Activated gamma-delta T cell (primary cell): ENCODE results near the gene PNMA6E.

ENCODE experiments used
- DNase-seq: peaks from one replicate; lab custom pipeline; 2025; lab: John Stamatoyannopoulos, UW

PNMA6E gene

DNA sequence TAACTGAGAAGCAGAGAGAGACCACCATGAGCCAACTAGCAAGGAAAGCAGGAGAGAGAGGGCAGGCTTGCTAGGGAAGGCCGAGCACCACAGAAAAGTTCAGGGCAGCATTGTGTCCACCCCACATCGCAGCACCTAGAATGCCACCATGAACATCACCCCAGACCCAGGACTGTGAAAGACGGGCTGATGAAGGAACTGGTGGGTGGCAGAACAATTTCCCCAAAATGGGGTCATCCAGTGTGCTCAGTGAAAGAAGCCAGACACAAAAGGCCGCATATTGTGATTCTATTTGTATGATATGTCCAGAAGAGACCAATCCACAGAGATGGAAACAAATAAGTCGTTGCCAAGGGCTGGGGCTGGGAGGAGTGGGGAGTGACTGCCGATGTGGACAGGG, 16.8 kb downstream of the PNMA6E start:
- no peak for DNase-seq

DNA sequence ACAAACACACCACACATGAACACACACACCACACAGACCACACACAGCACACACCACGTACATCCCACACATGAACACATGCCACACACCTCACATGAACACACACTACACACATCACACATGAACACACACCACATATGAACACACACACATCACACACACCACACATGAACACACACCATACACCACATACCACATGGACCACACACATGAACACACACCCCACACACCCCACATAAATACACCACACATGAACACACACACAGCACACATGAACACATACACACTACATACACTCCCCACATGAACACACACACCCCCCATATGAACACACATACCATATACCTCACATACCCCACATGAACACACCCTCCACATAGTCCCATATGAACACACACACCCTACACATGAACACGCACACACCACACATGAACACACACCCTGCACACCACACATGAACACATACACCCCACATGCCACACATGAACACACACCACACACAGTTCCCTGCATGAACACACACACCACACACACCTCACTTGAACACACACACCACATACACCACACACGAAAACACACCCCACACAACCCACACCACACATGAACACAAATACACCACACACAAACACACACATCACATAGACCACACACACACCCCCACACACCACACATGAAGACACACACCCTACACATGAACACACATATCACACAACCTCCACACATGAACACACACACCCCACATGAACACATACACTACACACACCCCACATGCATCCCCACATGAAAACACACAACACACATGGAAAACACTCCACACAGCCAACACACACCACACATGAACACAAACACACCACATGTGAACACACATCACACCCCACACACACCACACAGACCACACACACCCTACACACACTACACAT, 18.3 kb downstream of the PNMA6E start:
- no peak for DNase-seq

GRCh38 chrX:153381684-153382532, 19.2 kb downstream of the PNMA6E start:
- DNase-seq: no peak

- DNase-seq: no peak
These were observed 20.5 kb downstream of the PNMA6E start for GRCh38 chrX:153380691-153381090.

- DNase-seq: no peak
These were observed 21.1 kb downstream of the PNMA6E start for GRCh38 chrX:153379971-153380581.

DNA sequence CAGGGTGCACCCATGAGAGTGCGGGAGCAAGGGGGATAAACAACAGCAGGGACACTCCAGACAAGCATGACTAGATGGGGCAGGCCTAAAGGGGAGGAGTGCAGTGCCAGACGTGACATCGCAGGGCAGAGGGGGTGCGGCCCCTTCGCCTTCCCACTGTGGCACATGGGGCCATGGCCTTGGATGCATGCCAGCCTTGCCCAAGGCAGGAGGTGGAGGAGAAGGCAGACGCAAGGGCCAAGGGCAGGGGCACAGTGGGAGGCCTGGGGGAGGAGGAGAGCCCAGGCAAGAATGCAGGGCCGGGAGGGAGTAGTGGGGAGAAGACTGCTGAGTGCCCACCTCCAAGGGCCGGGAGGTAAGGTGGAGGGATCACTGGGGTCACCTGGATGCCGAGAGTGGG, 21.6 kb downstream of the PNMA6E start:
- DNase-seq: no peak

- no peak for DNase-seq
These were observed 22.5 kb downstream of the PNMA6E start for GRCh38 chrX:153378607-153379006.

DNA sequence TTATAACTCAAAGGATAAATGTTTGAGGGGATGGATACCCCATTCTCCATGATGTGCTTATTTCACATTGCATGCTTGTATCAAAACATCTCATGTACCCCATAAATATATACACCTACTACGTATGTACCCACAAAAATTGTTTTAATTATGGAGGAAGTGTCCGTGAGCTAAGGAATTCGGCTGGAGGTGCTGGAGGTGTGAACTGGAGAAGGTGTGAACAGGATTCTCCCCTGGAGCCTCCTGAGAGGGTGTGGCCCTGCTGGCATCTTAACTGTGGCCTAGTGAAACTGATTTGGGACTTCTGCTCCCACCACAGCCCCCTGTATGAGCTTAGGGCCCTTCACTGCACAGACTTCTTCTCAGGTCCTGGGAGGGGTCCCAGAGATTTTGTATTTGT, 23.4 kb downstream of the PNMA6E start:
- no peak for DNase-seq

- no peak for DNase-seq
These were observed 25.6 kb downstream of the PNMA6E start for GRCh38 chrX:153375571-153375970.

GRCh38 chrX:153374426-153374825, 26.7 kb downstream of the PNMA6E start:
- DNase-seq: no peak

DNA sequence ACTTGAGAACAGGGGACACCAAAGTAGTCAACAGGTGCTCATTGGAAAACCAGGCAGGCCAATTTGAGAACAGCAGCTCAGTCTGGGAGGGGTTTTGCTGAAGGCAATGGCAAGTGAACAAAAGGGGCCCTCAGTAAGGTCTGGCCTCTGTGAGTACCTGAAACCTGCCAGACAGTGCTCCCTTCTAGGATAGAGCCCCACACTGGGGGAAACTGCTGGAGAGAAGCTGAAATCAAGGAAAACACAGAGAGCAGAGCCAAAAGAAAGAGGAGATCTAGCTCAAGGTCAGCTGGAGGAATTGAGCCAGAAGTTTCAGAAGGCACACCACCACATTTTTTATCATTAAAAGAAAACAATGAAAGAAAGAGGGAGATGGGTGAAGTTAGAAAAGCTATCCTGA, 28.2 kb downstream of the PNMA6E start:
- no peak for DNase-seq

GRCh38 chrX:153371256-153371655, 29.9 kb downstream of the PNMA6E start:
- DNase-seq: no peak

DNA sequence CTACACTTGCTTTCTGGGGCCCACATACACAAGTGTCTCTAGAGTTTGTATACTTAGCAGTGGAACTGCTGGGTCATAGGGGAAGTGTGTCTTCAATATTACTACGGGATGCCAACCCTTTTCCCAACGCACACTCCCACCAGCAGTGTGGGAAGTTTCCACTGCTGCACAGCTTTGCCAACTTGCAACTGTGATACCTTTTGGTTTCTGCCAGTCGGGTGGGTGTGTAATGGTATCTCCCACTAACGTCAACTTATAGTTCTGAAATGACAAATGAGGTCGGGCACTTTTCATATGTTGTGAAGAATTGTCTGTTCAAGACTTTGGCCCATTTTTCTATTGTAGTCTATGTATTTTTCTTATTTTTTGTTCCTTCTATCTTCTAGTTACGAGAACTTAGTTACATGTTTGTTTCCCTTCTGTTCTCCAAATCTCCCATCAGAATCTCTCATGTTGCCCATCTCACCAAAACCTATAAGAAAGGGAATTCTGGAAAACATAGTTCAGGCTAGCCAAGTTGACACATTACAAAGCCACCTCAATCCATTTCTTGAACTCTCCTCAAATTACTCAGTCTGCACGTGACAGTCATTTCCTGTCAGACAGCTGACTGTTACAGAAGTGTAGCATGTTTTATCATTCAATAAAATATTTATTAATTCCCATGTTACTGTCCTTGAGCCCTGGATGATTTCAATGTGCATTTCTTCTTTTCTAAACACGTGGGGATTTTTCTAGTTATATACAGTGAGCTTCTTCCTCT, 30.7 kb downstream of the PNMA6E start:
- DNase-seq: no peak

DNA sequence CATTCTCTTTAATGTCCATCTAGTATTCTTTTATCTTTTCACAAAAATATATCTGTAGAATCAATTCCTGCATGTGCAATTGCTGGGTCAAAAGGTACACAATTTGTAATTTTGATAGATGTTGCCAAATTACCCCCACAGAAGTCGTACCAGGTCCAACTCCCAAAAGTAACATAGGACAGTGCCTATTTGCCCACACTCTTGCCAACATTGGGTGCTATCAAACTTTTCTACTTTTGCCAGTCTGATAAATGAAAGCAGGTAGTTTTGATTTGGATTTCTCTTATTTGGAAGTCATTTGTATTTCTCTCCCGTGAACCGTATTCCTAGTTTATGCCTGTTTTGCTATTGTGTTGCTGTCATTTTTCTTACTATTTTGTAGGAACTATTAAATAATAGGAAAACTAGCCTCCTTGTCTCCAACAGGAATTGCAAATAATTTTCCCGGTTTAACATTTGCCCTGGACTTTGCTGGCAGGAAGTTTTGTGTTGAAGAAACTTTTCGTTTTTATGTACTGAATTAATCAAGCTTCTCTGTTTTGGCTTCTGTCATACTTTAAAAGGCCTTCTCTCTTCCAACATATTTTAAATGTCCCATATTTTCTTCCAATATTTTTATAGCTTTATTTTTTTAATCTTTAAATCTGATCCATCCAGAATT, 34.1 kb downstream of the PNMA6E start:
- no peak for DNase-seq

DNA sequence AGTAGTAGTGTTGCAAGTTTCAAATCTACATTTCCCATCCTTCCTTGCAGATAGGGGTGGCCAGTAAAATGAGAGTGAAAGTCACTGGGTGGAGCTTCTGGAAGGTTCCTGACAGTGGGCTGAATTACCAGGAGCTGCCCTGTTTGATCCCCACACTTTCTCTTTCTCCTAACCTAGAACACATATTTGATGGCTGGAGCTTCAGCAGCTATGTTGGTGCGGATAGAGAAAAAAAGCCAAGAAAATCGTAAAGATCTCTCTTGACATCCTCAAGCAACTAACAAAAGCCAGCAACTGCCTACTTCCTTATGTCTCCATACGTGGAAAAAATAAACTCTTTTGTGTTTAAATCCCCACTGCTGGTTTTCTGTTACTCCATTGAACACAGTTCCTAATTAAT, 35.0 kb downstream of the PNMA6E start:
- no peak for DNase-seq

DNA sequence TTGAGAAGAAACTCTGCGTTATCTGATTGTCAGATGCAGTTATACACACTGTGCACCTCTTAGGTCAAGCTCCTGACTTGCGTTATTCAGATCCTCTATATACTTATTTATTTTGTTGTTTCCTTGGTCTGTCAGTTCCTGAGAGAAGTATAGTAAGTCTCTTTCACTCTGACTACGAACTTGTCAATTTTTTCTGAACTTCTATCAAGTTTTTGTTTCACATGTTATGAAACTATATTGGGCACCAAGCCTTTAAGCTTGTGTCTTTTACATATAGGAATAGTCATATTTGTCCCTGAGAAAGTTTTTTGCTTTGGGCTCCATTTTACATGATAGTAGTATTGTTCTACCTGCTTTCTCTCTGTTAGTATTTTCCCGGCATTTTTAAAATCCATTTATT, 35.5 kb downstream of the PNMA6E start:
- no peak for DNase-seq

DNA sequence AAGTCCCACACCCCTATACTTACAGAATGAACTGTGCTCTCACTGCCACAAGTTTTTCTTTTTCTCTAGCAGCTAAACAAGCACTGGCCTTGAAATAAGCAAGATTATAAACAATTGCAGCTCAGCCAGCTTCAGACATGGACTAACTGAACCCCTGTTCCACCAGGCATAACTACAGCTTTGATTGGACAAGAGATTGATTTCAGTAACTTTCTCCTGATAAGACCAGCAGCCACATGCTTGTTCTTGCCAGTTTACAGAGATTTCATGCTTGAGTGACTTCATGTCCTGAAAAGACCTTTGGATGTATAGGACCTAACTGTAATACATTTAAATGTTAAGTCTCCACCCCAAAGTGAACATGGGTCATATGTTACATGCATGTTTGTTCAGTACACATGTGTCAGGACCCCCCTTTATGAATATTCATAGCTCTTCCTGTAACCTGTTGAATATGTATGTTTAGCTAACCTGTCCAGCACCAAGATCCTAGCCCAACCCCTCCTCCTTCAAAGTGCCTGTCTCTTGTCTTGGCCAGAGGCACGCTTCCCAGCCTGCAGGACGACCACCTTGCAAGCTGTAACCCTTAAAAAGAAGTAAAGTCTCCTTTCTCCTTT, 39.3 kb downstream of the PNMA6E start:
- no peak for DNase-seq

DNA sequence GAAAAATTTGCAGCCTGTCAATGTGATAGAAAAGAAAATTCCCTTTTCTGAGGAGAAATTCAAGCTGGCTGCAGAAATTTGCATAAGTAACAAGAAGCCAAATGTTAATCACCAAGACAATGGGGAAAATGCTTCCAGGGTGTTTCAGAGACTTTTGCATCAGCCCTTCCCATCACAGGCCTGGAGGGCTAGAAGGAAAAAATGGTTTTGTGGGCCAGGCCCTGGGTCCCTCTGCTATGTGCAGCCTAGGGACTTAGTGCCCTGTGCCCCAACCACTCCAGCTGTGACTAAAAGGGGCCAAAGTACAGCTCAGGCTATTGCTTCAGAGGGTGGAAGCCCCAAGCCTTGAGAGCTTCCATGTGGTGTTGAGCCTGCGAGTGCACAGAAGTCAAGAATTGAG, 43.3 kb downstream of the PNMA6E start:
- DNase-seq: no peak

- DNase-seq: no peak
These were observed 47.7 kb downstream of the PNMA6E start for GRCh38 chrX:153353416-153353815.

DNA sequence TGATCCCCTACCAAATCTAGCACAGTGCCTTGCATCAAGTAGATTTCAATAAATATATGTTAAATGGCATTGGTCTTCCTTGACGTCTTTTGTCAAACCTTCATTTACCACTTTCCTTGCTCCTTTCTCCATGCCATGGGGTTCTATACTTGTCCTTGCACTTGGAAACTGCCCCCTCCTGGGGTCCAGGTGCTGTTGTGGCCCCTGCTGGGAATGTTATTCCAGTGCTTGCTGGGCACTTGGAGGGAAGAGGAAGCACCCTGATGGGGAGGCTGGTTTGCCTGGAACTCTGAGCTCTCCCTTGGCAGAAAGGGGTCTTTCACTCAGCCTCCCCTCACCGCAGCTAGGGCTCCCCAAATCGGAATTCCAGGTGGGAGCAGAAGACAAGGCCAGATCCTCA, 48.3 kb downstream of the PNMA6E start:
- no peak for DNase-seq

DNA sequence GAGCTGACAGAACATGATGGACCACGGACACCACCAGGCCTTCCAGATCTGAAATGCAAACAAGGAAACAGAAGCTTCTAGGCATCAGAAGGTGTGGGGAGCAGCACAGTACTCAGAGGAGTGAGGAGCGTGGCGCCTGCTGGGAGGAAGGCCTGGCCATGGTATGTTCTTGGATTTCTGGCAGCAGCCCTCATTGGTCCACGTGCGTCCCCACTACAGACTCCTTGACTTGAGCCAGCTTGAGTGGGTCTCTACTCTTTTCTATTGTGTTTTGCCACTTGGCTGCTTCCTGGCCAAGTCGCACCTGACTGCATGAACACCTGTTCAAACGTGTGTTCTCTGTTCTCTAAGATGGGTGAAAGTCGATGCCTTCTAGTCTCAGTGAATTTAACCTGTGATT, 49.2 kb downstream of the PNMA6E start:
- DNase-seq: no peak
